Astrocyte (in vitro differentiated cells and primary cell): Measurements from ENCODE around the gene FAM107B. TPM values are rescaled to one million over a fixed set of nuclear protein-coding genes. Genes with fewer than 3 reads are reported as not detected.

Source experiments
- DNase-seq: peaks from one replicate; pipeline ENCODE4 v3.0.0-alpha.2; 2010; ENCODE audit warnings: low read depth
- FAIRE-seq: peaks from 2 replicates; lab custom pipeline; 2011; peaks lifted over from hg19 to GRCh38; lab: Jason Lieb, UNC
- H2AFZ ChIP-seq: 2 replicates; pipeline ENCODE4 v1.6.0; 2012; ENCODE audit warnings: low read depth, low read length, inconsistent platforms
- H3K27ac ChIP-seq: 2 replicates; pipeline ENCODE4 v1.5.1; 2011; ENCODE audit warnings: low read depth, low read length, inconsistent platforms
- H3K27me3 ChIP-seq: 2 replicates; pipeline ENCODE4 v1.6.0; 2011; ENCODE audit warnings: low read length, inconsistent platforms; ENCODE audit not compliant: insufficient read depth
- H3K36me3 ChIP-seq: 2 replicates; pipeline ENCODE4 v1.5.1; 2011; ENCODE audit warnings: low read length, inconsistent platforms; ENCODE audit not compliant: insufficient read depth
- H3K4me1 ChIP-seq: 2 replicates; pipeline ENCODE4 v1.5.1; 2011; ENCODE audit warnings: low read length, inconsistent platforms; ENCODE audit not compliant: insufficient read depth
- H3K4me2 ChIP-seq: 2 replicates; pipeline ENCODE4 v1.6.0; 2012; ENCODE audit warnings: low read length, inconsistent platforms
- H3K4me3 ChIP-seq: 2 replicates; pipeline ENCODE4 v1.5.1; 2011; ENCODE audit warnings: low read depth, mild to moderate bottlenecking, low read length, inconsistent platforms; ENCODE audit not compliant: insufficient read depth
- H3K79me2 ChIP-seq: 2 replicates; pipeline ENCODE4 v1.6.0; 2012; ENCODE audit warnings: mild to moderate bottlenecking, low read length, inconsistent platforms; ENCODE audit not compliant: insufficient read depth
- H3K9ac ChIP-seq: 2 replicates; pipeline ENCODE4 v1.6.0; 2012; ENCODE audit warnings: mild to moderate bottlenecking, low read length, inconsistent platforms
- H3K9me3 ChIP-seq: 2 replicates; pipeline ENCODE4 v1.5.1; 2012; ENCODE audit warnings: low read depth, mild to moderate bottlenecking, low read length, inconsistent platforms; ENCODE audit not compliant: insufficient read depth
- H4K20me1 ChIP-seq: 2 replicates; pipeline ENCODE4 v1.6.0; 2012; ENCODE audit warnings: low read length, inconsistent platforms; ENCODE audit not compliant: insufficient read depth
- H3K27ac Mint-ChIP-seq: one replicate; pipeline ENCODE4 v1.8.0; 2021; ENCODE audit warnings: mild to moderate bottlenecking, mixed read lengths; ENCODE audit not compliant: unreplicated experiment
- H3K27me3 Mint-ChIP-seq: one replicate; pipeline ENCODE4 v1.8.0; 2021; ENCODE audit warnings: low read depth, mixed read lengths; ENCODE audit not compliant: unreplicated experiment
- H3K36me3 Mint-ChIP-seq: one replicate; pipeline ENCODE4 v1.8.0; 2021; ENCODE audit warnings: low read depth, mixed read lengths; ENCODE audit not compliant: unreplicated experiment
- H3K4me1 Mint-ChIP-seq: one replicate; pipeline ENCODE4 v1.8.0; 2021; ENCODE audit warnings: low read depth, mixed read lengths; ENCODE audit not compliant: unreplicated experiment
- H3K4me3 Mint-ChIP-seq: one replicate; pipeline ENCODE4 v1.8.0; 2021; ENCODE audit warnings: mild to moderate bottlenecking, moderate library complexity, mixed read lengths; ENCODE audit not compliant: unreplicated experiment
- H3K9me3 Mint-ChIP-seq: one replicate; pipeline ENCODE4 v1.8.0; 2021; ENCODE audit warnings: mild to moderate bottlenecking, mixed read lengths; ENCODE audit not compliant: unreplicated experiment
- CTCF ChIP-seq: IDR thresholded peaks from 2 replicates; pipeline ENCODE4 v1.5.1; 2011; ENCODE audit warnings: low read depth, mild to moderate bottlenecking, inconsistent platforms, low read length, moderate library complexity; ENCODE audit not compliant: insufficient read depth
- EZH2 ChIP-seq: IDR thresholded peaks from 2 replicates; pipeline ENCODE4 v1.6.1; 2012; ENCODE audit warnings: mild to moderate bottlenecking, low read length, inconsistent platforms; ENCODE audit not compliant: insufficient read depth
- total RNA-seq: library from RNA; stranded (reverse); gene quantifications from 2 replicates; pipeline ENCODE4 v1.2.1, GENCODE V29; 2021

FAM107B gene
- total RNA-seq, 1 donor from 2014 or later, result 36.0 TPM

GRCh38 chr10:14541379-14541778, 233.3 kb downstream of the FAM107B start:
- peaks cover 5% of the 10 kb centered on the region for H4K20me1 ChIP-seq
- Mint-ChIP-seq H3K9me3 (no peaks in the 10 kb centered on the region), H3K4me3 (no peak overlapping the region), H3K27me3 (peaks cover 2% of the 10 kb centered on the region), H3K4me1 (peaks cover 17% of the 10 kb centered on the region), H3K36me3 (peaks cover 15% of the 10 kb centered on the region), H3K27ac (no peak overlapping the region)
- H3K36me3 ChIP-seq, result no peaks in the 10 kb centered on the region
- no peaks in the 10 kb centered on the region for H3K27me3 ChIP-seq
- FAIRE-seq, result no peak
- H3K9me3 ChIP-seq, result no peaks in the 10 kb centered on the region
- H3K4me3 ChIP-seq, result no peak overlapping the region
- H3K79me2 ChIP-seq, result peaks cover 23% of the 10 kb centered on the region
- no peak overlapping the region for H3K4me2 ChIP-seq
- H3K27ac ChIP-seq, result no peak overlapping the region
- H3K4me1 ChIP-seq, result peaks cover 11% of the 10 kb centered on the region
- TF ChIP-seq EZH2, result no peak
- H3K9ac ChIP-seq, result no peak overlapping the region
- no peak overlapping the region for H2AFZ ChIP-seq
- no peak for DNase-seq

GRCh38 chr10:14540611-14541010, 234.1 kb downstream of the FAM107B start:
- Mint-ChIP-seq H3K27ac (no peak overlapping the region), H3K4me1 (peaks cover 14% of the 10 kb centered on the region), H3K9me3 (no peaks in the 10 kb centered on the region), H3K36me3 (peaks cover 17% of the 10 kb centered on the region), H3K27me3 (peaks cover 2% of the 10 kb centered on the region), H3K4me3 (no peak overlapping the region)
- no peak overlapping the region for H3K4me3 ChIP-seq
- H3K27ac ChIP-seq, result no peak overlapping the region
- H3K9ac ChIP-seq, result no peak overlapping the region
- H3K4me2 ChIP-seq, result no peak overlapping the region
- peaks cover 11% of the 10 kb centered on the region for H3K4me1 ChIP-seq
- no peaks in the 10 kb centered on the region for H3K36me3 ChIP-seq
- no peak for FAIRE-seq
- H2AFZ ChIP-seq, result no peak overlapping the region
- H3K9me3 ChIP-seq, result no peaks in the 10 kb centered on the region
- no peaks in the 10 kb centered on the region for H3K27me3 ChIP-seq
- peaks cover 23% of the 10 kb centered on the region for H3K79me2 ChIP-seq
- H4K20me1 ChIP-seq, result peaks cover 5% of the 10 kb centered on the region
- no peak for DNase-seq
- TF ChIP-seq CTCF, result no peak
- no peak for TF ChIP-seq EZH2

- peaks cover 9% of the 10 kb centered on the region for H3K4me1 Mint-ChIP-seq
- FAIRE-seq (no peak), DNase-seq (no peak)
- Histone ChIP-seq H2AFZ (no peak overlapping the region), H3K4me3 (no peak overlapping the region), H3K36me3 (no peaks in the 10 kb centered on the region), H3K9me3 (no peaks in the 10 kb centered on the region), H3K4me2 (no peak overlapping the region), H3K27ac (no peak overlapping the region), H4K20me1 (peaks cover 5% of the 10 kb centered on the region), H3K27me3 (no peaks in the 10 kb centered on the region), H3K9ac (no peak overlapping the region), H3K79me2 (peaks cover 22% of the 10 kb centered on the region), H3K4me1 (peaks cover 6% of the 10 kb centered on the region)
- no peak overlapping the region for H3K27ac Mint-ChIP-seq
- H3K4me3 Mint-ChIP-seq, result no peak overlapping the region
- H3K36me3 Mint-ChIP-seq, result peaks cover 22% of the 10 kb centered on the region
- peaks cover 2% of the 10 kb centered on the region for H3K27me3 Mint-ChIP-seq
- H3K9me3 Mint-ChIP-seq, result no peaks in the 10 kb centered on the region
- TF ChIP-seq EZH2 (no peak), CTCF (no peak)
These were observed 234.6 kb downstream of the FAM107B start for GRCh38 chr10:14540062-14540461.
